ENCODE data around the gene SCAI. TPM values are rescaled to one million over a fixed set of nuclear protein-coding genes. Genes with fewer than 3 reads are reported as not detected.
"Not testable (repeated sequence)": the region's sequence is repeated elsewhere in the genome, so short reads cannot be mapped to it uniquely, and the experiment has no call there.

SCAI gene
- polyA plus RNA-seq, 2 of the 4 experiments (the other 2 are of a cell fraction): 2.1 to 5.0 TPM

DNA sequence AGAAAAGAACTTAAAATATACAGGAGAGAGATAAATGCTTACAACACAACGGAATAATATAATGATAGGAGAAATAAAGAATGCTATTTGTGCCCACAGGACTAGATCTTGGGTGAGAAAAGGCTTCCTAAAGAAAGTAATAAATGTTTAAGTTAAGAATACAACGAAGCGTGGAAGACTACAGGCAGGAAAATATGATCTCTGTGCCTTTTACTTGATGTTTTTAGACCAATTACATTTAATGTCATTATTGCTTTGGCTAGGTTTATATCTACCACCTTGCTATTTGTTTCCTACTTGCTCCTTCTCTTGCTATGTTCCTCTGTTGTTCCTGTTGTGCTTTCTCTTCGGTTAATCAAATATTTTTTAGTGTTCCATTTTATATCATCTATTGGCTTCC lies 122.3 kb downstream of the SCAI start:
- 92% methylated on average over 4 of the region's 4 CpGs for WGBS (ENCODE audit: missing lambda C conversion rate)
- Histone ChIP-seq H3K4me2 (no peak overlapping the region), H3K27ac (no peak overlapping the region), H3K9me3 (no peaks in the 10 kb centered on the region), H3K4me1 (no peaks in the 10 kb centered on the region), H3K4me3 (no peak overlapping the region)
- FAIRE-seq (no peak), DNase-seq (ENCODE audit: low read depth in 1 of 2, low spot score in 1 of 2) (no peak), ATAC-seq (no peak)
- ChIA-PET CTCF (no interaction called here), POLR2A (no interaction called here)
- TF ChIP-seq KDM5A (IDR thresholded peaks at IDR 0.05) (no peak), NFE2L2 (conservative IDR thresholded peaks at IDR 0.05; ENCODE audit: low read length) (no peak), SMC3 (IDR thresholded peaks at IDR 0.05) (no peak), PHF8 (IDR thresholded peaks at IDR 0.05; ENCODE audit: borderline replicate concordance, low read depth) (no peak), ZC3H11A (IDR thresholded peaks at IDR 0.05) (no peak), JUN (IDR thresholded peaks at IDR 0.05) (no peak), POLR2A (IDR thresholded peaks at IDR 0.05; ENCODE audit: low read length) (no peak), ZFP36 (IDR thresholded peaks at IDR 0.05; ENCODE audit: borderline replicate concordance, partially characterized antibody) (no peak), HDAC2 (IDR thresholded peaks at IDR 0.05) (no peak), EHMT2 (IDR thresholded peaks at IDR 0.05; ENCODE audit: low read depth) (no peak), EP300 (IDR thresholded peaks at IDR 0.05) (no peak), CBX8 (IDR thresholded peaks at IDR 0.05) (no peak), ZNF302 (CRISPR knock-in tag; IDR thresholded peaks at IDR 0.05) (no peak), MYC (IDR thresholded peaks at IDR 0.05; ENCODE audit: borderline replicate concordance, low read length) (no peak), FOSL2 (IDR thresholded peaks at IDR 0.05) (no peak), FOSL2 (CRISPR knock-in tag; IDR thresholded peaks at IDR 0.05) (no peak), RARB (CRISPR knock-in tag; IDR thresholded peaks at IDR 0.05) (no peak)
- TF ChIP-seq, protein P1, sequence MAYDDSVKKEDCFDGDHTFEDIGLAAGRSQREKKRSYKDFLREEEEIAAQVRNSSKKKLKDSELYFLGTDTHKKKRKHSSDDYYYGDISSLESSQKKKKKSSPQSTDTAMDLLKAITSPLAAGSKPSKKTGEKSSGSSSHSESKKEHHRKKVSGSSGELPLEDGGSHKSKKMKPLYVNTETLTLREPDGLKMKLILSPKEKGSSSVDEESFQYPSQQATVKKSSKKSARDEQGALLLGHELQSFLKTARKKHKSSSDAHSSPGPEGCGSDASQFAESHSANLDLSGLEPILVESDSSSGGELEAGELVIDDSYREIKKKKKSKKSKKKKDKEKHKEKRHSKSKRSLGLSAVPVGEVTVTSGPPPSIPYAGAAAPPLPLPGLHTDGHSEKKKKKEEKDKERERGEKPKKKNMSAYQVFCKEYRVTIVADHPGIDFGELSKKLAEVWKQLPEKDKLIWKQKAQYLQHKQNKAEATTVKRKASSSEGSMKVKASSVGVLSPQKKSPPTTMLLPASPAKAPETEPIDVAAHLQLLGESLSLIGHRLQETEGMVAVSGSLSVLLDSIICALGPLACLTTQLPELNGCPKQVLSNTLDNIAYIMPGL (CRISPR knock-in tag; IDR thresholded peaks at IDR 0.05; ENCODE audit: borderline replicate concordance): no peak
- TF ChIP-seq, protein P2, sequence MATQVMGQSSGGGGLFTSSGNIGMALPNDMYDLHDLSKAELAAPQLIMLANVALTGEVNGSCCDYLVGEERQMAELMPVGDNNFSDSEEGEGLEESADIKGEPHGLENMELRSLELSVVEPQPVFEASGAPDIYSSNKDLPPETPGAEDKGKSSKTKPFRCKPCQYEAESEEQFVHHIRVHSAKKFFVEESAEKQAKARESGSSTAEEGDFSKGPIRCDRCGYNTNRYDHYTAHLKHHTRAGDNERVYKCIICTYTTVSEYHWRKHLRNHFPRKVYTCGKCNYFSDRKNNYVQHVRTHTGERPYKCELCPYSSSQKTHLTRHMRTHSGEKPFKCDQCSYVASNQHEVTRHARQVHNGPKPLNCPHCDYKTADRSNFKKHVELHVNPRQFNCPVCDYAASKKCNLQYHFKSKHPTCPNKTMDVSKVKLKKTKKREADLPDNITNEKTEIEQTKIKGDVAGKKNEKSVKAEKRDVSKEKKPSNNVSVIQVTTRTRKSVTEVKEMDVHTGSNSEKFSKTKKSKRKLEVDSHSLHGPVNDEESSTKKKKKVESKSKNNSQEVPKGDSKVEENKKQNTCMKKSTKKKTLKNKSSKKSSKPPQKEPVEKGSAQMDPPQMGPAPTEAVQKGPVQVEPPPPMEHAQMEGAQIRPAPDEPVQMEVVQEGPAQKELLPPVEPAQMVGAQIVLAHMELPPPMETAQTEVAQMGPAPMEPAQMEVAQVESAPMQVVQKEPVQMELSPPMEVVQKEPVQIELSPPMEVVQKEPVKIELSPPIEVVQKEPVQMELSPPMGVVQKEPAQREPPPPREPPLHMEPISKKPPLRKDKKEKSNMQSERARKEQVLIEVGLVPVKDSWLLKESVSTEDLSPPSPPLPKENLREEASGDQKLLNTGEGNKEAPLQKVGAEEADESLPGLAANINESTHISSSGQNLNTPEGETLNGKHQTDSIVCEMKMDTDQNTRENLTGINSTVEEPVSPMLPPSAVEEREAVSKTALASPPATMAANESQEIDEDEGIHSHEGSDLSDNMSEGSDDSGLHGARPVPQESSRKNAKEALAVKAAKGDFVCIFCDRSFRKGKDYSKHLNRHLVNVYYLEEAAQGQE (IDR thresholded peaks at IDR 0.05): no peak
- TF ChIP-seq, protein P3, sequence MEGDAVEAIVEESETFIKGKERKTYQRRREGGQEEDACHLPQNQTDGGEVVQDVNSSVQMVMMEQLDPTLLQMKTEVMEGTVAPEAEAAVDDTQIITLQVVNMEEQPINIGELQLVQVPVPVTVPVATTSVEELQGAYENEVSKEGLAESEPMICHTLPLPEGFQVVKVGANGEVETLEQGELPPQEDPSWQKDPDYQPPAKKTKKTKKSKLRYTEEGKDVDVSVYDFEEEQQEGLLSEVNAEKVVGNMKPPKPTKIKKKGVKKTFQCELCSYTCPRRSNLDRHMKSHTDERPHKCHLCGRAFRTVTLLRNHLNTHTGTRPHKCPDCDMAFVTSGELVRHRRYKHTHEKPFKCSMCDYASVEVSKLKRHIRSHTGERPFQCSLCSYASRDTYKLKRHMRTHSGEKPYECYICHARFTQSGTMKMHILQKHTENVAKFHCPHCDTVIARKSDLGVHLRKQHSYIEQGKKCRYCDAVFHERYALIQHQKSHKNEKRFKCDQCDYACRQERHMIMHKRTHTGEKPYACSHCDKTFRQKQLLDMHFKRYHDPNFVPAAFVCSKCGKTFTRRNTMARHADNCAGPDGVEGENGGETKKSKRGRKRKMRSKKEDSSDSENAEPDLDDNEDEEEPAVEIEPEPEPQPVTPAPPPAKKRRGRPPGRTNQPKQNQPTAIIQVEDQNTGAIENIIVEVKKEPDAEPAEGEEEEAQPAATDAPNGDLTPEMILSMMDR (IDR thresholded peaks at IDR 0.05): no peak
- TF ChIP-seq, protein P4, sequence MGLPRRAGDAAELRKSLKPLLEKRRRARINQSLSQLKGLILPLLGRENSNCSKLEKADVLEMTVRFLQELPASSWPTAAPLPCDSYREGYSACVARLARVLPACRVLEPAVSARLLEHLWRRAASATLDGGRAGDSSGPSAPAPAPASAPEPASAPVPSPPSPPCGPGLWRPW (IDR thresholded peaks at IDR 0.05): no peak

DNA sequence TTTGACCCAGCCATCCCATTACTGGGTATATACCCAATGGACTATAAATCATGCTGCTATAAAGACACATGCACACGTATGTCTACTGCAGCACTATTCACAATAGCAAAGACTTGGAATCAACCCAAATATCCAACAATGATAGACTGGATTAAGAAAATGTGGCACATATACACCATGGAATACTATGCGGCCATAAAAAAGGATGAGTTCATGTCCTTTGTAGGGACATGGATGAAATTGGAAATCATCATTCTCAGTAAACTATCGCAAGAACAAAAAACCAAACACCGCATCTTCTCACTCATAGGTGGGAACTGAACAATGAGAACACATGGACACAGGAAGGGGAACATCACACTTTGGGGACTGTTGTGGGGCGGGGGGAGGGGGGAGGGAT lies 127.7 kb downstream of the SCAI start:
- H3K4me2 ChIP-seq; H3K4me3 ChIP-seq; H3K9me3 ChIP-seq; H3K4me1 ChIP-seq; H3K27ac ChIP-seq; POLR2A ChIA-PET; CTCF ChIA-PET; FAIRE-seq; DNase-seq (ENCODE audit: low read depth in 1 of 2, low spot score in 1 of 2); ATAC-seq: not testable (repeated sequence)
- 71% methylated on average over 5 of the region's 5 CpGs for WGBS (ENCODE audit: missing lambda C conversion rate)

DNA sequence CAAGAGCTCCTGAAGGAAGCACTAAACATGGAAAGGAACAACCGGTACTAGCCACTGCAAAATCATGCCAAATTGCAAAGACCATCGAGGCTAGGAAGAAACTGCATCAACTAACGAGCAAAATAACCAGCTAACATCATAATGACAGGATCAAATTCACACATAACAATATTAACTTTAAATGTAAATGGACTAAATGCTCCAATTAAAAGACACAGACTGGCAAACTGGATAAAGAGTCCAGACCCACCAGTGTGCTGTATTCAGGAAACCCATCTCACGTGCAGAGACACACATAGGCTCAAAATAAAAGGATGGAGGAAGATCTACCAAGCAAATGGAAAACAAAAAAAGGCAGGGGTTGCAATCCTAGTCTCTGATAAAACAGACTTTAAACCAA lies 131.3 kb downstream of the SCAI start:
- ATAC-seq; DNase-seq (ENCODE audit: low read depth in 1 of 2, low spot score in 1 of 2); H3K4me2 ChIP-seq; POLR2A ChIA-PET; H3K4me1 ChIP-seq; CTCF ChIA-PET; H3K4me3 ChIP-seq; FAIRE-seq; H3K27ac ChIP-seq; H3K9me3 ChIP-seq: not testable (repeated sequence)
- WGBS (ENCODE audit: missing lambda C conversion rate): 84% methylated on average over 2 of the region's 4 CpGs
